Measurements from ENCODE around the gene NUAK2. TPM values are rescaled to one million over a fixed set of nuclear protein-coding genes. Genes with fewer than 3 reads are reported as not detected.

NUAK2 gene
- total RNA-seq, 6 donors from 2014 or later = 8.5 to 14.7 (median 10.3) TPM

DNA sequence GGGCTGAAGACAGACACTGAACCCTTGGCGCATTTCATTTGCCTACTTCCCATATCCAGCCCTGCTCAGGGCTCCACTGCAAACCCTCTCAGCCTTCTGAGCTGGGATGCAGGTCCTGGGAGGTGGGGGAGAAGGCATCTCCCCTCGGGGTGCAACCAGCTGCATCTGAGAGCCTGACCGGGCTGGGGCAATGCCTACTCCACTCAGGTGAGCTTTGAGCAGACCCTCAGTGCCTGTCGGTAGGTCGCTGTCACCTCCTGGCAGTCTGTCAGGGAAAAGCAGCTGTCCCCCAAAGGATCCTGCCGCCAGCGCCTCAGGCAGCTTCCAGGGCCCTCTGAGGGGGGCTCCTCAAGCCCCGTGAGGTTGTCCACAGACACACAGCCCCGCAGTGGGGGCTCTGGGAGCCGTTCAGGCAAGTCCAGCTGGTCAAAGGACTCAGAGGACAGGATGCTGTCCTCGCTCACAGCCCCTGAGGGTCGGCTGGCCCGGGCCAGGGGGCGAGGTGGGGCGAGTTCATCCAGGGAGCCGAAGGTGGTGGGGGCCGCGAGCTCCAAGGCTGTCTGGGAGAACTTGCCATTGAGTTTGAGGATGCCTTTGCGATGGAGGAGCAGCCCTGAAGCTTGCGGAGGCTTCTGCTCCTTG lies 18.2 kb downstream of the NUAK2 start:
- no peaks in the 10 kb centered on the region for H3K9me3 ChIP-seq
- TF ChIP-seq POLR2A (IDR thresholded peaks at IDR 0.05) (no peak), POLR2AphosphoS5 (IDR thresholded peaks at IDR 0.05) (no peak), EP300 (IDR thresholded peaks at IDR 0.05) (no peak)
- TF ChIP-seq, protein P1, sequence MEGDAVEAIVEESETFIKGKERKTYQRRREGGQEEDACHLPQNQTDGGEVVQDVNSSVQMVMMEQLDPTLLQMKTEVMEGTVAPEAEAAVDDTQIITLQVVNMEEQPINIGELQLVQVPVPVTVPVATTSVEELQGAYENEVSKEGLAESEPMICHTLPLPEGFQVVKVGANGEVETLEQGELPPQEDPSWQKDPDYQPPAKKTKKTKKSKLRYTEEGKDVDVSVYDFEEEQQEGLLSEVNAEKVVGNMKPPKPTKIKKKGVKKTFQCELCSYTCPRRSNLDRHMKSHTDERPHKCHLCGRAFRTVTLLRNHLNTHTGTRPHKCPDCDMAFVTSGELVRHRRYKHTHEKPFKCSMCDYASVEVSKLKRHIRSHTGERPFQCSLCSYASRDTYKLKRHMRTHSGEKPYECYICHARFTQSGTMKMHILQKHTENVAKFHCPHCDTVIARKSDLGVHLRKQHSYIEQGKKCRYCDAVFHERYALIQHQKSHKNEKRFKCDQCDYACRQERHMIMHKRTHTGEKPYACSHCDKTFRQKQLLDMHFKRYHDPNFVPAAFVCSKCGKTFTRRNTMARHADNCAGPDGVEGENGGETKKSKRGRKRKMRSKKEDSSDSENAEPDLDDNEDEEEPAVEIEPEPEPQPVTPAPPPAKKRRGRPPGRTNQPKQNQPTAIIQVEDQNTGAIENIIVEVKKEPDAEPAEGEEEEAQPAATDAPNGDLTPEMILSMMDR (IDR thresholded peaks at IDR 0.05) = no peak
- H3K36me3 ChIP-seq = peaks cover 18 to 65% (median 59%) of the 10 kb centered on the region in 4 donors
- H3K4me3 ChIP-seq = no peak overlapping the region
- 91 to 92% methylated on average over 2 to 20 of the region's 20 CpGs for WGBS, 2 donors
- H3K4me1 ChIP-seq = peaks cover 11 to 26% (median 14%) of the 10 kb centered on the region in 4 donors
- ATAC-seq (ENCODE audit: low FRiP score in 2 of 2) = no peak
- H3K27me3 ChIP-seq = no peaks in the 10 kb centered on the region
- DNase-seq = no peak
- no peak overlapping the region for H3K27ac ChIP-seq

DNA sequence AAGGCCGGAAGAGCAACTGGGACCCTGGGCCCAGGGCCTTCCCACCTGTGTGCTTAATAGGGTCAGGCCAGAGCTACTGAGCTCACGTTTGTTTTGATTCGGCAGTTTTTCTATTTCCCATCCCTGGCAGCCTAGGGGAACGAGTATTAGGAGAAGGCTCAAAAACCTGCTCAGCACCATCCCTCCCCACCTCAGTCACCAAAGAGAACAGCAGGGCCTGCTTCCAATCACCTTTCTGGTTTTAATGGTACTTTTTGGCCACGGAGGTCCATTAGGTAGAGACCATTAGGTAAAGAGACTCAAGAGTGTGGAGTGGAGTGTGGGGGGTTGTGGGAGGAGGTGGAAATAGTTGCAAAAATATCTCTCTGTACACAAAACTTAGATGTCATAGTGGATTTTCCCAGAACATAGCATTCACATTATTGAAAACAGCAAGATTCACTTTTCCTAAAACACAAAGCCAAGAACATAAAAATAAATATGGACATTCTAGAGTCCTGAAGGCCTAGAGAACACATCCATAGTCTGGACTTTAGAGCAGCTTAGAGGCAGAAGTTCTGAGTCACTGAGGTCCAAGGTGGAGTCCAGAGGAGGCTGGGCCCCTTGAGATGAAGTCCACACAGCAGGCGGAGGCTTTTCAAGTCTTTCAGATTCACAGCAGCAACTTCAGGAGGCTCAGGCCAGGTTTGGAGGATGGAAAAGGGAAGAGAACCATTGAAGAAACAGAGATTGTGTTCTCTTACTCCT lies 19.5 kb downstream of the NUAK2 start:
- ATAC-seq (ENCODE audit: low FRiP score in 2 of 2) = no peak
- peaks cover 18 to 52% (median 46%) of the 10 kb centered on the region in 4 donors for H3K36me3 ChIP-seq

DNA sequence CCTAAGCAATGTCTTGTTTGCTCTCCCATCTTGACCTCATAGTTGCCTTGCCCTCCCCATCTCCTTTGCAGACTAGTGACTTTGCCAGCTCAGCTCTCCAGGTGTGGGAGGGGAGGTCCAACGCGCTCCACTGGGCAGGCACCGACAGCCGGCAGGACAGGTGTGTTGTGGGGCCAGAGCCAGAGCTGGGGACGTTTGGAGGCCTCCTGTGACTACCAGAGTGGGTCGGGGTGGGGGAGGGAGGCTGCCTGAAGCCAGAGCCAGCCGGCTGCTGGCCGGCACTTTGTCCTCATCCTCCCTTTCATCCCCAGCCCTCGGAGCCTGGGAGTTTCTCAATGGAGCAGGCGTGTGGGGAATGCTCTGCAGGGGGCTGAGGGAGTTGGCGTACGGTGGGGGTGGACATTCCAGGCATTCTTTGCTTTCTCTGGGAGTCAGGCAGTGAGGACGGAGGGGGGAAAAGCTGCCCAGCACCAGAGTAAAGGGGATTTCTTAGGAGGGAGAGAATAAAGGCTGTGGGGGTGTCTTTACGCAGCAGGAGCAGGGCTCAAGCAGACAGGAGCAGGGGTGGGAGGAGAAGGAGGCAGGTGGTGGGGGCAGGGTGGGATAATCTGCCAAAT lies 20.2 kb downstream of the NUAK2 start:
- no peak overlapping the region for H3K4me3 ChIP-seq
- no peaks in the 10 kb centered on the region for H3K9me3 ChIP-seq
- H3K27ac ChIP-seq = peak overlapping the region; percentile 61 to 74 (median 68)
- TF ChIP-seq EP300 (IDR thresholded peaks at IDR 0.05) (peak in 1 of 4 donors; percentile 79), POLR2AphosphoS5 (IDR thresholded peaks at IDR 0.05) (peak; percentile 24 to 66), POLR2A (IDR thresholded peaks at IDR 0.05) (peak in 1 of 4 donors; percentile 41)
- TF ChIP-seq, protein P1 (IDR thresholded peaks at IDR 0.05) = no peak
- peaks cover 11 to 26% (median 14%) of the 10 kb centered on the region in 4 donors for H3K4me1 ChIP-seq
- peak; percentile 85 to 94 for DNase-seq
- H3K36me3 ChIP-seq = peaks cover 18 to 45% (median 39%) of the 10 kb centered on the region in 4 donors
- 40 to 47% methylated on average over 11 to 14 of the region's 14 CpGs for WGBS, 2 donors
- no peaks in the 10 kb centered on the region for H3K27me3 ChIP-seq
- ATAC-seq (ENCODE audit: low FRiP score in 2 of 2) = peak; percentile 63 to 93

More for the DNA sequence above, 19.5 kb downstream of the NUAK2 start:
- Histone ChIP-seq H3K4me1 (peaks cover 11 to 26% (median 14%) of the 10 kb centered on the region in 4 donors), H3K27ac (peak overlapping the region; percentile 61 to 74 (median 68)), H3K27me3 (no peaks in the 10 kb centered on the region), H3K9me3 (no peaks in the 10 kb centered on the region), H3K4me3 (no peak overlapping the region)
- TF ChIP-seq POLR2AphosphoS5 (IDR thresholded peaks at IDR 0.05) = no peak
- TF ChIP-seq POLR2A (IDR thresholded peaks at IDR 0.05) = no peak
- no peak for TF ChIP-seq EP300 (IDR thresholded peaks at IDR 0.05)
- TF ChIP-seq, protein P1 (IDR thresholded peaks at IDR 0.05) = no peak
- no peak for DNase-seq
- WGBS, 2 donors = 52 to 76% methylated on average over 6 of the region's 6 CpGs

DNA sequence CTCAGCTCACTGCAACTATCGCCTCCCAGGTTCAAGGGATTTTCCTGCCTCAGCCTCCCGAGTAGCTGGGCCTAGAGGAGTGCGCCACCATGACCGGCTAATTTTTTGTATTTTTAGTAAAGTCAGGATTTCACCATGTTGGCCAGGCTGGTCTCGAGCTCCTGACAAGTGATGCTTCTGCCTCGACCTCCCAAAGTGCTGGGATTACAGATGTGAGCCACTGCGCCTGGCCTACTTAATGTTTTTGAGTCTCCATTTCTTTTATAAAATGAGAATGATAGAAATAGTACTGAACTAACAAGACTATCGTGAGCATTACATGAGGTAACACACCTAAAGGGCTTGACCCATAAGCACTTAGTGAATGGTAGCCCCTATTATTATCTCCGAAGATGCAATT lies 21.4 kb downstream of the NUAK2 start:
- no peak for DNase-seq
- Histone ChIP-seq H3K4me1 (peaks cover 11 to 31% (median 14%) of the 10 kb centered on the region in 4 donors), H3K9me3 (no peaks in the 10 kb centered on the region), H3K36me3 (peaks cover 15 to 33% (median 27%) of the 10 kb centered on the region in 4 donors), H3K4me3 (no peak overlapping the region), H3K27ac (peak overlapping the region in 1 of 4 donors; percentile 74), H3K27me3 (no peaks in the 10 kb centered on the region)
- 79 to 85% methylated on average over 9 of the region's 9 CpGs for WGBS, 2 donors
- ATAC-seq (ENCODE audit: low FRiP score in 2 of 2) = no peak
- TF ChIP-seq EP300 (IDR thresholded peaks at IDR 0.05) (no peak), POLR2AphosphoS5 (IDR thresholded peaks at IDR 0.05) (no peak), POLR2A (IDR thresholded peaks at IDR 0.05) (no peak)
- TF ChIP-seq, protein P1 (IDR thresholded peaks at IDR 0.05) = no peak

Data from upper lobe of left lung (tissue), 6 donors.